HG03159 (cell line): Measurements from ENCODE around the gene SMIM35.

Experiments
- ATAC-seq: cut with Tn5 transposase; IDR thresholded peaks from one replicate; pipeline ENCODE4 v1.9.1; 2021; ENCODE audit warnings: mild to moderate bottlenecking, moderate library complexity; ENCODE audit not compliant: unreplicated experiment

The SMIM35 gene

DNA sequence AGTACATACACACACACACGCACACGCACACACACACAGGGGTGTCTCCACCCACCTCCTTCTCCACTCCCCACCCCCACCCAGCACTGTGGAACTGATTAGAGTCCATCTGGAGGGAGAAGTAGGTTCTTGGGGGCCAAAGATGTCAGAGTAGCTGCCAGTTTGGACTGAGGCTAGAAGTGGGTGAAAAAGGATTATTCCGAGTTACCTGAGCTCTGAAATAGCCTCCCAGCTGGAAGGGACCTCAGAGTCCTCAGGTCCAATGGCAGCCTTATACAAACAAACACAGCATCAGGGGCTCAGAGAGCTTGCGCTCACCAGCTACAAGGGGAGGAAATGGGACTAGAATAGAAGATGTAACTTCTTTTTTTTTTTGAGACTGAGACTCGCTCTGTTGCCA, 79.7 kb downstream of the SMIM35 start:
- no peak for ATAC-seq

DNA sequence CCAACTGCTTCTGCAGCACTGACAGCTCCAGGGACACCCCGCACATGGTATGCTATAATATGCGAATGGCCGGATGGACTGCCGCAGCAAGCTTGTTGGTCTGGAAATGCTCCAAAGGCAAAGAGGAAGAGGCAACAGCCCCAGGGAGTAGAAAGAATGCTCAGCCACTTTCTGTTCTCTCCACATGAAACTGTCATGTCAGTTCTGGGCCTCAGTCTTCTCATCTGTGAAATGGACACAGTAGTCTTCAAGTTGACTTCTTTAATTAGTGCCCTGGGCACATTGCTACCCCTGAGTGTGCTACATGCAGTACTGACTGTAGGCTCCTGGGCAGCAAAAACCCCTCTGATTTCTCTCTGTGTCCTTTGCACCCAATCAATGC, 80.6 kb downstream of the SMIM35 start:
- ATAC-seq = no peak

DNA sequence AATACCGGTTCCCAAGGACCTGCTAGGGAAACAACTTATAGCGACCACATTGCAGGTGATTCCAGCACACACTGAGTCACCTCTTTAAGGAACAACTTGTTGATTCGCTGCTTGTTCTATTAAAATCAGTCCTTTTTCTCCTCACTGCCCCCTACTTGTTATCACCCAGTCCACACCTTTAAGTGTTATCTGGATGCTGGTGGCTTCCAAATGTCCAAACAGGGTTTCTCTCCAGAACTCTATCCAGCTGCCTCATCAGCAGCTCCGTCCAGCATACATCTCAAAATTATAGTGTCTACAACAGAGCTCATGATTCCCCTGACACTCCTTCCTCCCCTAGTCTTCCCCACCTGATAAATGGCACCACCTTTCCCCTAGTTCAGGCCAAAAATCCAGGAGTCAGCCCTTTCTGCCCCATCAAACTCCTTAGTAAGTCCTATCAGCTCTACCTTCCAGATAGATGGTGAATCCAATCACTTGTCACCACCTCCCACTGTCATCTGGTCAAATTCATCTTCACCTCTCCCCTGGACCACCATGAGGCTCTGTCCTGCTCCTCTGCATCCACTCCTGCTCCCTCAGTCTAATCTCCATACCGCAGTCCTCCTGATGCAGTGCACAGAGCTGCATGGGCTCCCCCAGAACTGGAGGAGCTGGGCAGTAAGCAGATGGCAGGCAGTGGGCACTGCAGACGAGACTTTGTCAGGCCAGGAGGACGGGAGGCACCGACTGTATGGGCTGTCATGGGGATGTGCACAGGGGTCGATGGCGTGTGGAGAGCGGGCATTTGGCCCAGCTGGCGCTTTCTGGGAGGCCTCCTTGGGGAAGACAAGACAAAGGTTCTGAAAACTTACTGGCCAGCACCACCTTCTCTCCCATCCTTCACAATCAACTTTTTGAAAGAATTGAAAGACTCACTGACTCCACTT, 81.3 kb downstream of the SMIM35 start:
- ATAC-seq = no peak

DNA sequence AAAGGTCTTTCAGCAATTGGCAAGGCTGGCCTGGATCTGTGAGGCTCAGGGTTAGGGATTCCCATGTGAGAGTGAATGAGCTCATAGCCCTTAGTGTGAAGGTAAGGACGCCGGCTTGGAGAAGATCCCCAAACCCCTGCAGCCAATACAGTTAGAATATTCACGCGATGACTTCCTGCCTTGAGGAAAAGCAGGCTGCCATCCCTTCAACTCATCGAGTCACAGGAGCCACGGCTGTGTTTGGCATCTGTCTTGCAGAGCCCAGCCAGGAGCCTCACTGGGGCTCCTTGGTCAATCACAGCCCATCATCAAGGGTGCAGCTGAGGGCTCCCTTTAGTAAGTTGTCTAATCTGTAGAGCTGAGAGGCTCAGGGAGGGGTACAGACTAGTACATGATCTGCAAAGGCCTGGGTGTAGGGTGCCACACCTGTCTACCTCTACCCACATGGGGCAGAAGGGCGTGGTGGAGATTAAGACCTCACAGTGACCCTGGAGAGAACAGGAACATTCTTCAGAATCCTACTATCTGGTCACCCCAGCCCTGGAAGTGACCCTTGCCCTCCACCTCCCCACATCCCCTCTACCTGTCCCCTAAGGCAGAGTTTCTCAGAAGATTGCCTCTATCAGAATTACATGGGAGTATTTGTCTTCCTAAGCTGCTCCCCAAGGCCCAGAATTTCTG, 82.1 kb downstream of the SMIM35 start:
- no peak for ATAC-seq

DNA sequence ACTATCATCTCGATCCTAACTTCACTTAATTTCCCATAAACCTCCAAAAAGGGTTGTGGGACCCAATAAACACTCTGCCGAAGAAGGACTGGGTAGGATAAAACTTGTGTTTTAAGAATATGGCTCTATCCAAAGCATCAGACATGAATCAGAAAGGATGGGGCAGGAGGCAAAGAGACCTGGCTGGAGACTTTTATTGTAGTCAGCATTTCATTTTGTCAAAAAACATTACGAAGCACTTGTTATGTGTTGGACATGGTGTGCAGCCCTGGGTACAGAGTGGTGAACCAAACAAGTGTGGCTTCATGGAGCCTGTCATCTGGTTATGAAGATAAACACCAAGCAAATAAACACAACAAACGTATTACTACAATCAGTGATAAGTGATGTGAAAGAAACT, 83.3 kb downstream of the SMIM35 start:
- ATAC-seq = no peak

DNA sequence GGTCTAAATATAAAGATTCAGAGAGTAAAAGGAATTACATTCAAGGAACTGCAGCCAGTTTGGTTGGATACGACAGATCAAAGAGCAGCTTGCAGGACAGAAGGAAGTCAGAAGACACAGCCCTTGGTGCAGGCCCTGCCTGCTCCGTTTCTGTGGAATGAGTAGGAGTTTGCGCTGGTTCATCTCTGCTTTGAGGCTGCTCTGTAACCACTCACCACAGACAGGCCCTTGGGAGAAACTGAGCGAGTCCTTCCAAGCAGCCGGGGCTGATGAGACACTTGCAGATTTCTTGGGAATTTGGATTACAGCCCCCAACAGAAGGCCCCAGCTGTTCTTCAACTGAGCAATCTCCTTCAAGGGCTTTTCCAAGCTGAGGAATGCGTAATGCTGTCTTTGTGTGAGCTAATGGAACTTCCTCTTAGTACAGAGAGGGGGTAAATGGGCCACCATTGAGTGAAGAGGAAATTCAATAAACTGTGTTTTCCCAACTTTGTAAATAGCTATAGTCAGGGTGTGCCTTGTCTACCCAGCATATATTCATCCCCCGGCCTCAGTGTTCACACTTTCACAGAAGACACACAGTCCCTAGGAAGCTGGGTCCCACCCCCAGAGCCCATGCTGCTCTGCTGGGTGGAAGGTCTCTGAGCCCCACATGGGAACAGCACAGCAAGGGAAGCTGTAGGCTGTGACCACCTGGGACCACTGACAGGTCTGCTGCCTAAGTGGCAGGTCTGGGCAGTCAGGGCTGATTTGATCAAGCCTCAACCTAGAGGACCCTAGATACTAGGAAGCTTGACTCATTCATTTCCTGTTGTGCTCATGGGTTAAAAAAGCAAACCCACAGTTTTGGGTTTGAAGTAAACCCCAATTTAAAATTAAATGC, 84.0 kb downstream of the SMIM35 start:
- no peak for ATAC-seq

DNA sequence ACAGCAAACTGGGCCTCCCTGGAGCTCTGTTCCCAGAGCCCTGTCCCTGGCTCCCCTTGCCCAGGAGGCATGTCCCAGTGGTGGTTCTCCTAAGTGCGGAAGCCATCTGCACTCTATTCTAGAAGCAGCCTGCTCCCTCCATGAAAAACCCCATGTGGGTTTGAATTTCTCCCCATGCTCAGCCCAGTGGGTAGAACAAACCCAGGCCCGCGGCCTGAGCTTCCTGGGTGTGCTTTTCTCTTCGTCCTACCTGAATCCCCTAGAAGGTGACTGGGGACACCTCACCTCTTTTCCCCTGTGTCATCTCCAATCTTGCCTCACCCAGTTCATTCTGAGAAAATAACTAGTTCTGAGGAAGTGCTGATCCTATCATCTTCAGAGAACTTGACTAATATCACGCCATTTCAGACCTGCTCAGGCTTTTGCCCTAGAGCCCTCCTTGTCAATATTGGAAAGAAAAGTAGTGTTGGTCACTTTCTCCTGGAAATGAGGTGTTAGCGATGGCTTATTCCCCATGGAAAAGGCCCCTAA, 84.7 kb downstream of the SMIM35 start:
- no peak for ATAC-seq

DNA sequence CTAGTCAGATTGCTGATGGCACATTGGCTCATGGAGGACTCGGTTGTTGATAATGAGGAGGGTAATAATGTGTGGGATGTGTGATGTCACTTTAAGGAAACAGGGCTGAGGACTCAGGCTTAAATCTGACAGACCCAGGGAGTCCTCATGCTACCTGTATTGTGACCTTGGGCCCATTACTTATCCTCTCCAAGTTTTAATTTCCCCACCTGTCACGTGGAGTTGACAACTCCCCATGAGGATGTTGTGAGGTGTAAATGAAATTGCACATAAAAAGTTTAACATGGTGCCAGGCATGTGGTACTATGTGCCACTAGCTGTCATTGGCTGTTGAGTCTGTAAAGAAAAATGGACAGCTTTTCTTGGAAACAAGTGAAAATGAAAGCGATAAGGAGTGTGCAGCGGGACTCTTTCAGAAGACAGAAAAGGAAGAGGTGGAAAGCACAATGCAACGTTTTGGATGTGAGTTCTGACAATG, 85.2 kb downstream of the SMIM35 start:
- ATAC-seq = no peak

DNA sequence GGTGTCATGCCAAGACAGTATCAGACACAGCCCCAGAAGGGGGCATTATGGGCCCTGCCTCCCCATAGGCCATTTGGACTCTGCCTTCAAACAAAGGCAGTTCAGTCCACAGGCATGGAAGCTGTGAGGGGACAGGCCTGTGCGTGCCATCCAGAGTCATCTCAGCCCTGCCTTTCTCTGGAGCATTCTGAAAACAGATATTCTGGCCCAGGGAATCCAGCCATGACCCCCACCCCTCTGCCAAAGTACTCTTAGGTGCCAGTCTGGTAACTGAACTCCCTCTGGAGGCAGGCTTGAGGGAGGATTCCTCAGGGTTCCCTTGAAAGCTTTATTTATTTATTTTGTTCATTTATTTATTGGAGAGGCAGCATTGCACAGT, 85.9 kb downstream of the SMIM35 start:
- ATAC-seq = no peak

DNA sequence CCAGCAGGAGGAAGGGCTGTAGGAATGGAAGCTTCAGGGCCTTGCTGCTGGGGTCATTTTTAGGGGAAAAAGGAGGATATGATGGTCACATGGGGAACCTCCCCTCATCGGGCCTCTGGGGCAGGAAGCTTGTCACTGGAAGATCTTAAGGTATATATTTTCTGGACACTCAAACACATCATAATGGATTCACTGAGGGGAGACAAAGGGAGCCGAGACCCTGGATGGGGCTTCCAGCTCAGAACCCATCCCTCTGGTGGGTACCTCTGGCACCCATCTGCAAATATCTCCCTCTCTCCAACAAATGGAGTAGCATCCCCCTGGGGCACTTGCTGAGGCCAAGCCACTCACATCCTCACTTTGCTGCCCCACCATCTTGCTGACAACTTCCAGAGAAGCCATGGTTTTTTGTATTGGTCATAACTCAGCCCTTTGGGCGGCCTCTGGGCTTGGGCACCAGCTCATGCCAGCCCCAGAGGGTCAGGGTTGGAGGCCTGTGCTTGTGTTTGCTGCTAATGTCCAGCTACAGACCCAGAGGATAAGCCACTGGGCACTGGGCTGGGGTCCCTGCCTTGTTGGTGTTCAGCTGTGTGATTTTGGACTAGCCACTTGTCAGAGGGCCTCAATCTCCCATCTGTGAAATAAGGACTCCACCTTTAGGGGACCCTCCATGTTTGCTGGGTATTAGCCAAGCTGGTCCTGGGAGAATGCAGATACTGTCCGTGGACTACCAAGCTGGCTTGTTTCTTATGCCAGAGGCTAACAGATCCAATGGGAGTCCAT, 86.5 kb downstream of the SMIM35 start:
- ATAC-seq = no peak

DNA sequence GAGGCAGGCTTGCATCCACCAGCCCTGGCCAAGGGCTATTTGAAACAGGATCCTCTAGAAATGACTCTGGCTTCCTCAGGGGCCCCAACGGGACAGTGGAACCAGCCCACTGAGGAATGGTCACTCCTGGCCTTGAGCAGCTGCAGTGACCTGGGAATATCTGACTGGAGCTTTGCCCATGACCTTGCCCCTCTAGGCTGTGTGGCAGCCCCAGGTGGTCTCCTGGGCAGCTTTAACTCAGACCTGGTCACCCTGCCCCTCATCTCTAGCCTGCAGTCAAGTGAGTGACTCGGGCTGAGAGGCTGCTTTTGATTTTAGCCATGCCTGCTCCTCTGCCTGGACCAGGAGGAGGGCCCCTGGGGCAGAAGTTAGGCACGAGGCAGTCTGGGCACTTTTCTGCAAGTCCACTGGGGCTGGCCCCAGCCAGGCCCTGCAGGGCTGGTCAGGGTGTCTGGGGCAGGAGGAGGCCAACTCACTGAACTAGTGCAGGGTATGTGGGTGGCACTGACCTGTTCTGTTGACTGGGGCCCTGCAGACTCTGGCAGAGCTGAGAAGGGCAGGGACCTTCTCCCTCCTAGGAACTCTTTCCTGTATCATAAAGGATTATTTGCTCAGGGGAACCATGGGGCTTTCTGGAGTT, 87.3 kb downstream of the SMIM35 start:
- ATAC-seq = no peak

DNA sequence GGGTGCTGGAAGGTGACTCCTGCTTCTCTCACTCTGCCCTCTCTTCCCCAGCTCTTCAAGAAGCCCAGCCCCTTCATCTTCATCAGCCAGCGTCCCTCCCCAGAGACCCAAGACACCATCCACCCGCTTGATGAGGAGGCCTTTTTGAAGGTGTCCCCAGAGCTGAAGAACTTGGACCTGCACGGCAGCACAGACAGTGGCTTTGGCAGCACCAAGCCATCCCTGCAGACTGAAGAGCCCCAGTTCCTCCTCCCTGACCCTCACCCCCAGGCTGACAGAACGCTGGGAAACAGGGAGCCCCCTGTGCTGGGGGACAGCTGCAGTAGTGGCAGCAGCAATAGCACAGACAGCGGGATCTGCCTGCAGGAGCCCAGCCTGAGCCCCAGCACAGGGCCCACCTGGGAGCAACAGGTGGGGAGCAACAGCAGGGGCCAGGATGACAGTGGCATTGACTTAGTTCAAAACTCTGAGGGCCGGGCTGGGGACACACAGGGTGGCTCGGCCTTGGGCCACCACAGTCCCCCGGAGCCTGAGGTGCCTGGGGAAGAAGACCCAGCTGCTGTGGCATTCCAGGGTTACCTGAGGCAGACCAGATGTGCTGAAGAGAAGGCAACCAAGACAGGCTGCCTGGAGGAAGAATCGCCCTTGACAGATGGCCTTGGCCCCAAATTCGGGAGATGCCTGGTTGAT, 88.0 kb downstream of the SMIM35 start:
- ATAC-seq = no peak

DNA sequence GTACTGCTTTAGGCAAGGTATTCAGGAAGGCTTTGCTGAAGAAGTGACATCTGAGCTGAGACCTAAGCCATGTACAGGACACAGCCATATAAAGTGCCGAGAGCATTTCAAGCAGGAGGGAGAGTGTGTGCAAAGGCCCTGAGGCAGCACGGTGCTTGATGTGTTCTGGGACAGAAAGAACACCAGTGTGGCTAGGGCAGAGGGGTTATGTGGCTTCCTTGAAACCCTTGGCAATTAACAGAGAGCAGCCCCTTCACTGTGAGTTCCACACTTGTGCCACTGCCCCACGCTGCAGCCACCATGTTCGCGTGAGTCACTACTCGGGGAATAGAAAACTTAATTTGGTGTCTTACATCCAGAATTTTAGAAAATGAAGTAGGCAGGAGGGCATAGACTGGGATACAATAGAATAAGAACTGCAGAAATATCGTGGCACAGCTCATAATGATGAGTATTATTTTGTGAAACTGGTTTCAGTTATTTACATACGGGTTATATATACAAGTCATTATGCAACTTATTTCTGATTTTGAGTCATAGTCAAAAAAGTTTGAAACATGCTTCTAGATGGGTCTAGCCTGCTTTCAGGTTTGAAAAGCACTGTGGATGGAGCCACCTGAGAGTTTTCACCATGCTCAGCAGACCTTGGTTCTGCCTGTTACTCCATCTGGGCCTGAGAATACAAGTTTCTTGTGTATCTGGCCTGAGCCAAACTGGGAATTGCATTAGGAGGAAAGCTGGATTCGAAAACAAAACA, 88.8 kb downstream of the SMIM35 start:
- ATAC-seq = peak; percentile 64

DNA sequence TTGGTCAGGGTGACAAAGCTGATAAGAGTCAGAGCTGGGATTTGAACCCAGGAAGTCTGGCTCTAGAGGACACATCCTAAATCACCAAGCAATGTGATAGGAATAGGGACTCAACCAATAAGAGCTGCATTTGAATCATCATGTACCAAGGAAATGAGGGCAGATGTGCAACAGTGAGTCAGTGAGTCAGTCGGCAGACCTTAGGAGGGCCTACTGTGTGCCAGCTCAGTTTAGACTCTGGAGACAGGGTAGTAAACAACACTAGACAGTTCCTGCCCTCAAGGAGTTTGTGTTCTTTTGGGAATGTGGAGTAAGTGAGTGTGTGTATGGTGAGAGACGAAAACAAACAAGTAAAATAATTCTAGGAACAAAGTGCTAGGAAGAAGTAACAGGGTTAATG, 89.4 kb downstream of the SMIM35 start:
- ATAC-seq = no peak

DNA sequence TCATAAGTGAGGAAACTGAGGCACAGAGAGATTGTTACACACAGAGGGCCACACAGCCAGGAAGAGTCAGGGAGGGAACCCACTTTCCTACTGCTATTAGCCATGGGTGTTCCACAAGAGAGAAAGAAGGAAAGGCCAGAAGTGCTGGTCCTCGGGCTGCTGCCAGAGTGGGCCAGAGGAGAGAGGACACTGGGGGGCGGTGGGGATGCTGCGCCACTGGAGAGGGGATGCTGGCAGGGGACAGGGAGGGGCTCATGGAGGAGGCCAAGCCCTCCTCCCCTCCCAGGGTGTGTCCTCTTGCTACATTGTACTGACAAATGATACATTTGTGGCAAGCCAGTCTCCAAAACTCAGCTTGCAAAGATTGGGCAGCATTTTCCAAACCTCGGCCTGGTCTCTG, 90.7 kb downstream of the SMIM35 start:
- ATAC-seq = no peak

DNA sequence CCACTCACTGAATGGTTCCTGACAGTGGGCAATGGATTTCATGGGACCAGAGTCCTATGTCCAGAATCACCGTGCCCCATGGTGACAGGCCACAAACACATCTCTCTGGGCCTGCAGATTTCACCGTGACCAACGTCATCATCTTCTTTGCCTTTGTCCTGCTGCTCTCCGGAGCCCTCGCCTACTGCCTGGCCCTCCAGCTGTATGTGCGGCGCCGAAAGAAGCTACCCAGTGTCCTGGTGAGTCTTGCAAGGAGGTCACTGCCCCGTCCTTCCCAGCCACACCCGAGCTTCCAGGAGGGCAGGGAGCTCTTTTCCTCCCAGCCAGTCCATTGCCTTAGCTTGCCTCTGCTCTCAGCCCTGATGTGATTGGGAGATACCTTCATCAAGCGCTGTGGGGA, 91.3 kb downstream of the SMIM35 start:
- ATAC-seq = no peak

DNA sequence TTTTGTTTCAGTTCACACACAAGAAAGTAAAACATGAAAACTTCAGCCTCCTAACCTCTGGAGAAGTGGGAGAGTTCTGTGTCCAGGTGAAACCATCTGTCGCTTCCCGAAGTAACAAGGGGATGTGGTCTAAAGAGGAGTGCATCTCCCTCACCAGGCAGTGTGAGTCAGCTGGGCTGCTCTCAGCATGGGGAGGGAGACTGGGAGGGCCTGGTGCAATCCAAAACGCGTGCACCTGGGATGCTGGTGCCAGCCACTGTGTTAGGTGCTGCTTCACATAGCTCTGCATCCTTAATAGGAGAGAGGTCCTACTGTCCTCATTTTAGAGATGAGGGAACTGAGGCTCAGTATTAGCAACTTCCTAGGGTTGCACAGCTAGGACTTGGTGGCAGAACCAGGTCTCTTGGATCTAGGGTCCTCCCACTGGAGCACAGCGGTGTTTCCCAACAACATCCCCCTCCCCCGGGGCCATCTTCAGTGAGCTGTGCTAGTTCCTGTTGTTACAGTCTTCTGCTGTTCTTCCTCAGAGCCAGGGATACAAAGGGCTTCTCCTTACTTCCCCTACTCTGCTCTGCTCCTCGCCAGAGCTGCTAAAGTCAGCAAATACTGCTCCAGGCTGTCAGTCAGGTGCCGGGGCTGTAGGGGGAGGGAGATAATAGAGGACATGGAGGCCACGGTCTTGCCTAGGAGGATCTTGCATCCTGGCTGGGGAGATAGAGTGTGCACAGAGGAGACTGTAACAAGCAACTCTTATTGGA, 92.6 kb downstream of the SMIM35 start:
- ATAC-seq = no peak

DNA sequence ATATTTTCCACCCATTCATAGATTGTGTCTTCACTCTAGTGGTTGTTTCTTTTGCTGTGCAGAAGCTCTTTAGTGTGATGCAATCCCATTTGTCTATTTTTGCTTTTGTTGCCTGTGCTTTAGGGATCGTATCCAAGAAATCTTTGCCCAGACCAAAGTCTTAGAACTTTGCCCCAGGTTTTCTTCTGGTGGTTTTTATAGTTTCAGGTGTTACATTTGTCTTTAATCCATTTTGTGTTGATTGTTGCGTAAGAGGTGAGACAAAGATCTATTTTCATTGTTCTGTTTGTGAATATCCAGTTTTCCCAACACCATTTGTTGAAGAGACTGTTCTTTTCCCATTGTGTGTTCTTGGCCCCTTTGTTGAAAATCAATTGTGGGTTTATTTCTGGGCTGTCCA, 94.1 kb downstream of the SMIM35 start:
- ATAC-seq = no peak
